Measurements from ENCODE around the gene NOL8. TPM values are rescaled to one million over a fixed set of nuclear protein-coding genes. Genes with fewer than 3 reads are reported as not detected.

Gene NOL8
- total RNA-seq, 1 donor from 2014 or later, result 35.6 TPM

GRCh38 chr9:92341578-92341977 is 16.4 kb upstream of the NOL8 start:
- Histone ChIP-seq H3K27me3 (no peaks in the 10 kb centered on the region), H3K27ac (peak overlapping the region; percentile 63), H3K4me1 (no peaks in the 10 kb centered on the region), H3K9me3 (no peaks in the 10 kb centered on the region), H3K36me3 (no peaks in the 10 kb centered on the region), H3K4me3 (no peak overlapping the region)
- intact Hi-C loops (cut with DNase I), result loop anchor here (5.0 kb wide), 1 partner anchor 291 kb away; no protein-coding TSS in a partner anchor
- TF ChIP-seq POLR2AphosphoS5 (IDR thresholded peaks at IDR 0.05; ENCODE audit: insufficient read depth in 1 of 2, low read depth in 1 of 2) (no peak), POLR2A (IDR thresholded peaks at IDR 0.05) (no peak), CTCF (IDR thresholded peaks at IDR 0.05) (no peak)
- no peak for DNase-seq (ENCODE audit: extremely low spot score in 2 of 2)

GRCh38 chr9:92333282-92333634 is 8.1 kb upstream of the NOL8 start:
- no peak for DNase-seq (ENCODE audit: extremely low spot score in 2 of 2)
- intact Hi-C loops (cut with DNase I), result no loop called here
- Histone ChIP-seq H3K4me3 (no peak overlapping the region), H3K27me3 (no peaks in the 10 kb centered on the region), H3K27ac (no peak overlapping the region), H3K36me3 (no peaks in the 10 kb centered on the region), H3K9me3 (no peaks in the 10 kb centered on the region), H3K4me1 (no peaks in the 10 kb centered on the region)
- TF ChIP-seq POLR2AphosphoS5 (IDR thresholded peaks at IDR 0.05; ENCODE audit: insufficient read depth in 1 of 2, low read depth in 1 of 2), result no peak
- no peak for TF ChIP-seq CTCF (IDR thresholded peaks at IDR 0.05)
- no peak for TF ChIP-seq POLR2A (IDR thresholded peaks at IDR 0.05)

GRCh38 chr9:92332577-92333281 is 7.6 kb upstream of the NOL8 start:
- H3K4me1 ChIP-seq, result no peaks in the 10 kb centered on the region
- no peaks in the 10 kb centered on the region for H3K36me3 ChIP-seq
- H3K27ac ChIP-seq, result no peak overlapping the region
- TF ChIP-seq CTCF (IDR thresholded peaks at IDR 0.05) (no peak), POLR2AphosphoS5 (IDR thresholded peaks at IDR 0.05; ENCODE audit: insufficient read depth in 1 of 2, low read depth in 1 of 2) (no peak), POLR2A (IDR thresholded peaks at IDR 0.05) (no peak)
- intact Hi-C loops (cut with DNase I), result no loop called here
- H3K27me3 ChIP-seq, result no peaks in the 10 kb centered on the region
- DNase-seq (ENCODE audit: extremely low spot score in 2 of 2), result no peak
- H3K9me3 ChIP-seq, result no peaks in the 10 kb centered on the region
- H3K4me3 ChIP-seq, result no peak overlapping the region

- no peak overlapping the region for H3K4me3 ChIP-seq
These were observed 3.1 kb upstream of the NOL8 start for GRCh38 chr9:92328225-92328624.

More at GRCh38 chr9:92328225-92328624, 3.1 kb upstream of the NOL8 start:
- DNase-seq (ENCODE audit: extremely low spot score in 2 of 2), result no peak
- TF ChIP-seq CTCF (IDR thresholded peaks at IDR 0.05) (no peak), POLR2AphosphoS5 (IDR thresholded peaks at IDR 0.05; ENCODE audit: insufficient read depth in 1 of 2, low read depth in 1 of 2) (no peak), POLR2A (IDR thresholded peaks at IDR 0.05) (no peak)
- H3K27ac ChIP-seq, result no peak overlapping the region
- peaks cover 28% of the 10 kb centered on the region for H3K4me1 ChIP-seq
- H3K36me3 ChIP-seq, result no peaks in the 10 kb centered on the region
- H3K9me3 ChIP-seq, result no peaks in the 10 kb centered on the region
- H3K27me3 ChIP-seq, result no peaks in the 10 kb centered on the region
- intact Hi-C loops (cut with DNase I), result no loop called here
